GM19023 (cell line): ENCODE results near the gene ZNF469.

ENCODE experiments used
- ATAC-seq: cut with Tn5 transposase; IDR thresholded peaks from one replicate; pipeline ENCODE4 v1.9.1; 2021; ENCODE audit warnings: mild to moderate bottlenecking, moderate library complexity; ENCODE audit not compliant: unreplicated experiment

ZNF469 gene, protein sequence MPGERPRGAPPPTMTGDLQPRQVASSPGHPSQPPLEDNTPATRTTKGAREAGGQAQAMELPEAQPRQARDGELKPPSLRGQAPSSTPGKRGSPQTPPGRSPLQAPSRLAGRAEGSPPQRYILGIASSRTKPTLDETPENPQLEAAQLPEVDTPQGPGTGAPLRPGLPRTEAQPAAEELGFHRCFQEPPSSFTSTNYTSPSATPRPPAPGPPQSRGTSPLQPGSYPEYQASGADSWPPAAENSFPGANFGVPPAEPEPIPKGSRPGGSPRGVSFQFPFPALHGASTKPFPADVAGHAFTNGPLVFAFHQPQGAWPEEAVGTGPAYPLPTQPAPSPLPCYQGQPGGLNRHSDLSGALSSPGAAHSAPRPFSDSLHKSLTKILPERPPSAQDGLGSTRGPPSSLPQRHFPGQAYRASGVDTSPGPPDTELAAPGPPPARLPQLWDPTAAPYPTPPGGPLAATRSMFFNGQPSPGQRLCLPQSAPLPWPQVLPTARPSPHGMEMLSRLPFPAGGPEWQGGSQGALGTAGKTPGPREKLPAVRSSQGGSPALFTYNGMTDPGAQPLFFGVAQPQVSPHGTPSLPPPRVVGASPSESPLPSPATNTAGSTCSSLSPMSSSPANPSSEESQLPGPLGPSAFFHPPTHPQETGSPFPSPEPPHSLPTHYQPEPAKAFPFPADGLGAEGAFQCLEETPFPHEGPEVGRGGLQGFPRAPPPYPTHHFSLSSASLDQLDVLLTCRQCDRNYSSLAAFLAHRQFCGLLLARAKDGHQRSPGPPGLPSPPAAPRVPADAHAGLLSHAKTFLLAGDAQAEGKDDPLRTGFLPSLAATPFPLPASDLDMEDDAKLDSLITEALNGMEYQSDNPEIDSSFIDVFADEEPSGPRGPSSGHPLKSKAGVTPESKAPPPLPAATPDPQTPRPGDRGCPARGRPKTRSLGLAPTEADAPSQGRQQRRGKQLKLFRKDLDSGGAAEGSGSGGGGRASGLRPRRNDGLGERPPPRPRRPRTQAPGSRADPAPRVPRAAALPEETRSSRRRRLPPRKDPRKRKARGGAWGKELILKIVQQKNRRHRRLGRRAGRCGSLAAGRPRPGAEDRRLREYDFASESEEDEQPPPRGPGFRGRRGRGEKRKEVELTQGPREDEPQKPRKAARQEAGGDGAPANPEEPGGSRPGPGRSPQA (N-terminal part only)

DNA sequence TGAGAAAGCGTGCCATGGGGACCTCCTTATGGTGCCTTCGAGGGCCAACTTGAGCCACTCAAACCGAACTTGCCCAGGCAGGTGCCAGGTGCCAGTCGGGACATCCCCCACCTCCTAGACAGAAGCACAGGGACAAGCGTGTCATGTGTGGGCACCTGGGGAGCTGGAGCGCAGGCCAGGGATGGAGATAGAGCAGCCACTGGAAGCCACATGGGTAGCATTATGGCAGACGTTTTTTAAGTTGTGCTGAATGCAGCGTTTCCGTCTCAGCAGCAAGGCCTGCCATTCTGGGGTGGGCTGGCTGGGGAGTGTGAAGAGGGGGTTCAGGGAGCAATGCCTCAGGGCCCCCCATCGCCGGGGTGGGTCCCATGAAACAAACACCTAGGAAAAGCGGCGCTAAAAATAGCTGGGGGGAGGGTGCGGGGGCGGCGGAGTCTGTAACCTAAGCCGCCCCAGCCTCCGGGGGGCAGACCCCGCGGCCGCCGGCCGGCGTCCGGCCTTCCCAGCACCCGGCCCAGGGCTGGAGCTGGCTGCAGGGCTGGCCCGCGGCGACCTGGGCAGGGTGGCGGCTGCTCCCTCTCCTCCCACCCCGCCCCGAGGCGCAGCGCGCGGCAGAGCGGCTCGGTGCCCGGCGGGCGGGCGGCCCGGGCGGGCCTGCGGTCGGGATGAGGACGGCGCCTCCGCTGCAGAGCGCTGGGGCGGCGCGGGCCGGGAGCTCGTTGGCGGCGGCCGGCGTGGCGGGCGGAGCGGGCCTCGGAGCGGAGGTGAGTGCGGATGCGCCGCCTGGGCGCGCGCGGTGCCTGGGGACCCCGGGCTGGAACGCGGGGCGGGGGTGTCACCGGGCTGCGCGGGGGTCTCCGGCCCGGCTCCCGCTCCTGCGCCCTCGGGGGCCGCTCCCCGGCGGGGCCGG, at the start of gene ZNF469:
ZNF469 (plus strand) TSS at position 469 of the 910 bp plus-strand sequence. CDS start 44,512 bp downstream, outside the sequence.
- no peak for ATAC-seq

DNA sequence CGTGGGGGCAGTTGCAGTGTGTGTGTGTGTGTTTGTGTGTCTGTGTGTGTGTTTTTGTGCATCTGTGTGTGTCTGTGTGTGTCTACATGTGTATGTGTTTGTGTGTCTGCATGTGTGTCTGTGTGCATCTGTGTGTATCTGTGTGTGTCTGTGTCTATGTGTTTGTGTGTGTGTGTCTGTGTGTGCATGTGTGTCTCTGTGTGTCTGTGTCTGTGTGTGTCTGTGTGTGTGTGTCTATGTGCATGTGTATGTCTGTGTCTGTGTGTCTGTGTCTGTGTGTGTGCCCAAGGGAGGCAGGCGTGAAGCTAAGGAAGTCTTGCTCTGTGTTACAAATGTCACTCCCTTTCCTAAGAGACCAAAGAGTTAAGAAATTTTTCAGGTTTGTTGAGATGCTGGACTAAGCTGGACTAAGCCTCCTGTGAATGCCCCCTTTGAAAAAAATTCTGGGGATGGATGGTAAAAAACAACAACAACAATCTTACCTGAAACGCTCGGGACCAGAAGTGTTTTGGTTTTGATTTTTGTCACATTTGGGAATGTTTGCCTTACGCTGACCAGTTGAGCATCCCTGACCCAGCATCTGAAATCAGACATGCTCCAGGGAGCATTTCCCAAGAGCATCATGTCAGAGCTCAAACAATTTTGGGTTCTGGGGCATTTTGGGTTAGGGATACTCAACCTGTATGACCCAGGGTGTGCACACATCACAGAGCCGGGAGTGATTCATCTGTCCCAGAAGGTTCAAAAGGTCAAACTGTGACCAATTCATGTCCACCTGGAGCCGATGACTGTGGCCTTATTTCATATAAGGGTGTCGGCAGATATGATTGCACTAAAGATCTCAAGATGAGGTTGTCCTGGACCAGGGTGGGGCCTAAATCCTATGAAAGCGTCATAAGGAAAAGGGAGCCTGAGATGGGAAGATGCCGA, 48.6 kb upstream of the ZNF469 start:
- ATAC-seq: no peak

DNA sequence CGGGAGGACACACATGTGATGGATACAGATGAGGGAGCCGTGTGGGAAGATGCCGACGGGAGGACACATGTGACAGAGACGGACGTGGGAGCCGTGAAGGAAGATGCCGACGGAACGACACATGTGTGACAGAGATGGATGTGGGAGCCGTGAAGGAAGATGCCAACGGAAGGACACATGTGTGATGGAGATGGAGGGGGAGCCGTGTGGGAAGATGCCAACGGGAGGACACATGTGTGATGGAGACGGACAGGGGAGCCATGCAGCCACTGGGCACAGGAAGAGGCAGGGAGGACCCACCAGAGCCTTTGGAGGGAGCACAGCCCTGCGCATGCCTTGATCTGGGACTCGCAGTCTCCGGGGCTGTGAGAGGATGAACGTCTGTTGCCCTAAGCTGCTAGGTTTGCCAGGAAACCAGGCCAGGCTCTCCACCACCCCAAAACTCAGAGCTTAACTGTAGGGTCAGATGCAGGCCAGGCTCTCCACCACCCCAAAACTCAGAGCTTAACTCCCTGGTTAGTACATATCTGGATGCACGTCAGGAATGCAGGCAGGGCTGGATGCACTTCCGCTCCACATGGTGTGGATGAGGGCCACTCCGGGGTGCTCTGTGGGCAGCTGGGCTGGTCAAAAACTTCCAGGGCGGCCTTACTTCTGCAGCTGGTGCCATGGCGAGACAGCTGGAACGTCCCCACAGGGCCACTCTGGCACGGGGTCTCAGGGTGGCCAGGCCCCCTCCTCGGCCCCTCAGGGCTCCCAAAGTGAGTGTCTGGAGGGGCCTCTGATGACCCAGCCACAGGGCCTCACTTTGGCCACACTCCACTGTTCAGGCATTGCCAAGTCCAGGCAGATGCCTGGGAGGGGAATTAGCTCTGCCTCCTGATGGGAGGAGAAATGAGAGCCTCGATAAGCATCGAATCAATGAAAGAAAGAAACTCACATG, 47.7 kb upstream of the ZNF469 start:
- ATAC-seq: no peak

DNA sequence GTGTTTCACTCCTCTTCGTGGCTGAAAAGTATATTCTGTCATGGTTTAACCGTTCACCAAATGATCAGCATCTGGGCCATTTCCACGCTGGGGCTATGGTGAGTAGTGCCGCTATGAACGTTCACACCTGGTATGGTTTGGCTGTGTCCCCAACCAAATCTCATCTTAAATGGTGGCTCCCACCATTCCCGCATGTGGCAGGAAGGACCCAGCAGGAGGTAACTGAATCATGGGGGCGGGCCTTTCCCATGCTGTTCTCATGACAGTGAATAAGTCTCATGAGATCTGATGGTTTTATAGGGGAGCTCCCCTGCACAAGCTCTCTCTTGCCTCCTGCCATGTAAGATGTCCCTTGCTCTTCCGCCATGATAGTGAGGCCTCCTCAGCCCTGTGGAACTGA, 45.7 kb upstream of the ZNF469 start:
- no peak for ATAC-seq

DNA sequence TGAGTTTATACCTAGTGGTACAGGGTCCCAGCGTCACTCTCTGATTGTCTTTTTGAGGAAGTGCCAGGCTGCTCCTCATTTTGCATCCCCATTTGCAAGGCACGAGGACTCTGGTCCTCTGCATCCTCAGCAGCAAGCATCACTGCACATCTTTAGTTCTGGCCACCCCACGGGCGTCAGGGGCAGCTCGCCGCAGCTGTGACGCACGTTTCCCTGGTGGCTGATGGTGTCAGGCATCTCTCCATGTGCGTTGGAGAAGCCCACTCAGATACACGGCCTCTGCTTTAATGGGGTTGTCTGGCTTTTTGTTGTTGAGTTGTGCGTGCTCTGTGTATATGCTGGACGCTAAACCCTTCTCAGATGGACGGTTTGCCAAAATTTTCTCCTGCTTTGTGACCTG, 45.2 kb upstream of the ZNF469 start:
- ATAC-seq: no peak

DNA sequence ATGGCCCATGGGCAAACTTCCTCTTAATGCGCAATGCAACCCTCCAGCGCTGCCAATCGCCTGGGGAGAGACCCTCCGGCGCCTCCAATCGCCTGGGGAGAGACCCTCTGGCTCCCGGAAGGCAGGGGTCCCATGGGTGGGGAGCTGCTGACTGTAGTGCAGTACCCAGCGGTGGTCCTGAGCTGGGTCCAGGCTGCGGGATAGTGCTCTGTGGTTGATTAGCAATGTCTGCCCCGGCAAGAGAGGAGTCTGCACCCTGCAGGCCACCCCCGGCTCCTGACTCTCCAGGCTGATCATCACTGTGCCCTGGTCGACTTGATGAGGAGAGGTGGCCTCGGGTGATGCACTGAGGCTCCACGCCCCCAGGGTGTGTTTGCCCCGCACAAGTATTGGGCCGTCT, 44.6 kb upstream of the ZNF469 start:
- ATAC-seq: no peak

DNA sequence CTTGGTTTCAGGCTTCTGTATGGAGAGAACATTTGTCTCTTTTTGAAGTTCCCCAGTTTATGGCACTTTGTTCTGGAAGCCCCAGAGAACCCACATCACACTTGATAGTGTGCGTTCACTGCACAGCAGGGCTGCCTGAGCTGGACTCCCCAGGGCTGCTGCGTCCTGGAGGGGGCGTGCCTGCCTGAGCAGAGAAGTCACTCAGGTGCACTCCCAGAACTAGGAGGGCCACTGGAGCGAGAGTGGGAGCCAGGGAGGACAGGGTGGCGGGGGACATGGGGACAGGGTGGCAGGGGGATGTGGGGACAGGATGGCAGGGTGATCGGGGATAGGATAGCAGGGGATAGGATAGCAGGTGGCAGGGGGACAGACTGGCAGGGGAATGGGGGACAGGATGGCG, 43.9 kb upstream of the ZNF469 start:
- ATAC-seq: no peak

DNA sequence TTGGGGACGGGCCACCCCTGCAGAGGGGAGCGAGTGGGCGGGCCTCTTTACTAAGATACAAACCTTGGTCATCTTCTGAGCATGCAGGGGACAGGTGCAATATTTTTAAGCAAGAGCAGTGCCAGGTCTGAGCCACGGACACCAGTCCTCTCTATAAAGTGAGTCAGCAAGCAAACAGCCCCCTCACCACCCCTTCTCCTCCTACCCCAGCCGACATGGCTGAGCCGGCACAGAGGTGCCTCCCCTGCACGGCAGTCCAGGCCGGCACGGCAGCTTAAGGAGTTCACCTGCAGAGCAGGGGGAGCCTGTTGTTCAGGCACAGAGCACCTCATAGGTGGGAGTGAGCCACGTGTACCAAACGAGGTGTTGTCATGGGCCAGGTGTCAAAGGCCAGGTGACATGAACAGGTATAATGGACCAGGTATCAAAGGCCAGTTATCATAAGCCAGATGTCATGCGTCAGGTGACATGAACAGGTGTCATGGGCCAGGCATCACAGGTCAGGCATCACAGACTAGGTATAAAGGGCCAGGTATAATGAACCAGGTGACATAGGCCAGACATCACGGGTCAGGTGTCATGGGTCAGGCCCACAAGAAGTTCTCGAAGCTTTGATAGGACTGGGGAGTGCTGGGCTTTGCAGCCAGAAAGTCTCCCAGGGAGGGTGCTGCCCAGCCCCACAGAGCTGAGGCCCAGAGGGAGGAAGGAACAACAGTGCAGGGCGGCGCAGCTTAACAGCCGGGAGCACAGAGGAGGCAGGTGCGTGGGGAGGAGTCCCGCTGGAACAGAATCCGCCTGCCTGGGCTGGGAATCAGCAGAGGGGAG, 42.6 kb upstream of the ZNF469 start:
- no peak for ATAC-seq

DNA sequence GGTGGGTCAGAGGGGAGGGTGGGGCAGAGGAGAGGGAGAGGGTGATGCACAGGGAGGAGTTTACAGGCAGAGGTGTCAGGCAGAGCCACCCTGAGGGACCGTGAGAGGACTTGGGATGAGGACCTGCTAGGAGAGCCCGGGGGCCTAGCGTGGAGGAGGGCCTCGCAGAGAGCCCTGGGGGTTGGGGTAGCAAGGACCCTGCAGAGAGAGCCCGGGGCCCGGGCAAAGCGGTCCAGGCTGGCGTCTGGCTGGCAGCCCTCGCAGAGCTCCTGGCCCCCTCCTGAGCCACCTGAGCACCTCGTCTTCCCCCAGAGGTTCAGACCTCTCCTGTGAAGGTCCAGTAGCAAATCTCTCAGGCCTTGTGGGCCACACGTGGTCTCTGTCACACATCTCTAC, 42.0 kb upstream of the ZNF469 start:
- ATAC-seq: no peak

DNA sequence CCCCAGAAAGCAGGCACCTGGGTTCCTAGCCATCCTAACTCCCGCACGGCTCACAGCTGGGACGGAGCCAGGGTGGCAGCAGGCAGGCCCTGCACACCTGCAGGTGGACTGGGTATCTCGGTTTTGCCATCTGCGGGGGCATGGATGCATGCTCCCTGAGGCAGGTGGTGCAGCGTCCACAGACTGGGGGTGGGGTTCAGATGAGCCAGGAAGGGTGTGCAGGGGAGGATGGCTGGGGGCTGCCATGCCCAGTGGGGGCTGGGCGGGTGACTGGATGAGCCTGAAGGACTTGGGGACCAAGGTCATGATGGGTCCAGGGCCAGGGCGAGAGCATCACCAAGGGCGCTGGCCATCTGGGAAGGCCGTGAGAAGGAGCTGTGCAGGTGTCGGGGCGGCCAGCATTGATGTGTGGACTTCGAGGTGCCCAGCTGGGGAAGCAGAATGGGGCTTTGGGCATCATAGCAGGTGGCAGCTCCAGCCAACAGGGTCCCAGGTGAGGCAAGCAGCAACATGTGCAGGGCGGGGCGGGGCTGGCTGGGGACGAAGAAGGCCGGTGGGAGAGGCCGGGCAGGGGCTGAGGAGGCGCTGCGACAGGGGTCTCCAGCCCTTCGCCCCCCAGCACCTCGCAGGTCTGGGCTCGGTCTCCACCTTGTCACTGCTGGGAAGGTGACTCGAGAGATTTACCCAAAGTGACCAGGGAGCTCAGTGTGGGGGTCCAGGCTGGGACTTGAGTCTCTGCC, 41.0 kb upstream of the ZNF469 start:
- ATAC-seq: no peak

DNA sequence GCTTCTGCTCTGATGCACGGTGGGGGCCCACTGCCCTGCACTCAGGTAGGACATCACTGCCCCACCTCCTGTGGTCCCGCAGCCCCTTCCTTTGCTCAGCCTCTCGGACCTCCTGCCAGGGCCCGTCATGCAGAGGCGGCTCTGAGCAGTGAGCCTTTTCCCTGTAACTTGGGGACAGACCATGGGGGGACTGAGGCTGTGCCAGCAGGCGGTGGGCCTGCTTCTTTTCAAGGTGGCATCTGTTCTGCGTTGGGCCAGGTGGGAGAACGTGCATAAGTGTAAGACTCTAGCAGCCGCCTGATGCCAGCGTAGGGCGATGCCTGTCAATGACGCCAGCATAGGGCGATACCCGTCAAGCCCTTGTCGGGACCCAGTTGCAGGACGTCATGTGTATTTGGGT, 40.3 kb upstream of the ZNF469 start:
- ATAC-seq: no peak

DNA sequence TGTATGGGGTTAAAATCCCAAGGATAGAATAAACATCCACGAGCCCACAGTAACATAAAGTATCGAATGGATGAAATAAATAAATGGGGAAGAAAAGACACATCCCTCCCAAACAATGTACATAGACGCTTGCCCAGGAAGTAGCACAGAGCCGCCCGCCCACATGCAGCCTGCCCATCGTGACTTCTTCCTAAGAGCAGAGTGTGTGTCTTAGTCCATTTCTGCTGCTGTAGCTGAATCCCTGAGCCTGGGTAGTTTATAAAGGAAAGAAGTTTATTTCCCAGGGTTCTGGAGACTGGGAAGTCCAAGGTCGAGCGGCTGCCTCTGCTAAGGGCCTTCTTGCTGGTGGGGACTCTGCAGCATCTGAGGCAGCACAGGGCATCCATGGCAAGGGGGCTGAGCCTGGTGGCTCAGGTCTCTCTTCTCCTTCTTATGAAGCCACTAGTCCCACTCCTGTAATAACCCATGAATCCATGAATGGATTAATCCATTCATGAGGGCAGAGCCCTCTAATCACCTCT, 39.4 kb upstream of the ZNF469 start:
- no peak for ATAC-seq

DNA sequence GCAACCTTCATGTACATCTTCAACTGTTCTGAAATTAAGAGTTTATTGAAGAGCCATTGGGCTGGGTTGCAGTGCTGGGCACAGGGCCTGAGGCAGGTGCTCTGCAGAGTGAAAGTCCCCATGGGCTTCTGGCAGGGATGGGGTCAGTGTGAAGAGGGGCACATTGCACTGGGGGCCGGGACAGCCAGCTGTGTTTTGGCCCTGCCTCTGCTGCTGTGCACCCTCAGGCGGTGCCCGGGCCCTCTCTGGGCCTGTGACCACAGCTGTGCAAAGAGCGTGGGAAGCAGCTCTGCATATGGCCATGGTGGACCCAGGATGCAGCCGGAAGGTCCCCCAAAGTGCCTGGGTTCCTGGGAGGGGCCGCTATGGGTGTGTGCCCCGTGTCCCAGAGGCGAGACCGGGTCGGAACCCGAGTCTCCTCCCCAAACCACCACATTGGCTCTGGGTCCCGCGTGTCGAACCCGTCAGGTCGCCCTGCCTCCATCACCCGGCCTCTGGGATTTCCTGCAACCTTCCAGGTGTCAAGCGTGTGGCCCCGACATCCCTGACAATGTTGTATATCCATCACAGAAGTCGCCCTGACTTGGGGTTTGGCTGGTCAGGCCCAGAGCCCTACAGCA, 38.2 kb upstream of the ZNF469 start:
- ATAC-seq: no peak

DNA sequence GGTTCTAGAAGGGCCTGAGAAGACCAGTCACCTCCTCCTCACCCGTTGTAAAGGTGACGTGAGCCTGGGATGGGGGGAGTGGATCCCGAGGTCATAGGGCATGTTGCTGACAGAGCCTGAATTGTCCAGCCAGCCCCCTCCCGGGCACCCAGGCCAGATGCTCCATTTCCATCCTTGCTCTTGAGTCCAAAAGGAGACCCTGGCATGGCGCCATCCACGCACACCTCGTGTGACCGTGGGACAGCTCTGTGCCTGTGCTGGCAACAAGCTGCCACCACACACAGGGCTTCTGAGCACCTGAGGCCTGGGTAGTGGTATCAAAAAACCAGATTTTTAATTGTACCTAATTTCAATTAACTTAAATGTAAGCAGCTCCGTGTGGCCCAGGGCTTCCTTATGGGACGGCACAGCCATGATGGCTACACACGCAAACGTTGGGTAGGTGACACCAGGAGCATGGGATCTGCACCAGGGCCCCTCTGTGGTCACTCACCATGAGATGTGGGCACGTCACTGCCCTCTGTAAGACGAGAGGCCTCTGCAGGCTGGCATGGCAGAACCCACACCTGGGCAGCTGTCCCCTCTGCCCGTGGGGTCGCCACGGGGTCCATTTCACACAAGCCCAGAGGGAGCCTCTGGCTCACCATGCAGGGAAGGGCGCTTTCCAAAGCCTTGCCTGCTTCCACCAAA, 37.6 kb upstream of the ZNF469 start:
- no peak for ATAC-seq
